ENCODE measurements around the gene FERMT2. TPM values are rescaled to one million over a fixed set of nuclear protein-coding genes. Genes with fewer than 3 reads are reported as not detected.
A peak's percentile ranks its signal among the peaks of the same experiment; 100 is the strongest.
"Not testable (repeated sequence)": the region's sequence is repeated elsewhere in the genome, so short reads cannot be mapped to it uniquely, and the experiment has no call there.

Gene FERMT2
- total RNA-seq, 1 experiment from 2014 or later = 58.0 TPM

GRCh38 chr14:52864893-52865292, 86.0 kb downstream of the FERMT2 start:
- DNase-seq (ENCODE audit: low read depth) = not testable (repeated sequence)

- no peak for DNase-seq (ENCODE audit: low read depth)
Measured at GRCh38 chr14:52863334-52863700, 87.5 kb downstream of the FERMT2 start.

GRCh38 chr14:52862632-52863333, 88.1 kb downstream of the FERMT2 start:
- no peak for DNase-seq (ENCODE audit: low read depth)

GRCh38 chr14:52861403-52861802, 89.4 kb downstream of the FERMT2 start:
- no peak for DNase-seq (ENCODE audit: low read depth)

GRCh38 chr14:52860910-52861309, 89.9 kb downstream of the FERMT2 start:
- DNase-seq (ENCODE audit: low read depth) = no peak

GRCh38 chr14:52860209-52860608, 90.6 kb downstream of the FERMT2 start:
- DNase-seq (ENCODE audit: low read depth) = no peak

- DNase-seq (ENCODE audit: low read depth) = no peak
Measured at GRCh38 chr14:52856139-52856538, 94.7 kb downstream of the FERMT2 start.

GRCh38 chr14:52853522-52853854, 97.4 kb downstream of the FERMT2 start:
- DNase-seq (ENCODE audit: low read depth) = no peak

- no peak for DNase-seq (ENCODE audit: low read depth)
Measured at GRCh38 chr14:52852810-52853521, 97.9 kb downstream of the FERMT2 start.

GRCh38 chr14:52850451-52850909, 100.4 kb downstream of the FERMT2 start:
- no peak for DNase-seq (ENCODE audit: low read depth)

GRCh38 chr14:52848626-52849025, 102.2 kb downstream of the FERMT2 start:
- no peak for DNase-seq (ENCODE audit: low read depth)

- no peak for DNase-seq (ENCODE audit: low read depth)
Measured at GRCh38 chr14:52846591-52846990, 104.3 kb downstream of the FERMT2 start.

GRCh38 chr14:52845081-52845480, 105.8 kb downstream of the FERMT2 start:
- DNase-seq (ENCODE audit: low read depth) = no peak

- DNase-seq (ENCODE audit: low read depth) = no peak
Measured at GRCh38 chr14:52844262-52845060, 106.4 kb downstream of the FERMT2 start.

- peak; percentile 56 for DNase-seq (ENCODE audit: low read depth)
Measured at GRCh38 chr14:52840877-52841276, 110.0 kb downstream of the FERMT2 start.

GRCh38 chr14:52837451-52837850, 113.4 kb downstream of the FERMT2 start:
- DNase-seq (ENCODE audit: low read depth) = no peak

GRCh38 chr14:52836063-52836462, 114.8 kb downstream of the FERMT2 start:
- no peak for DNase-seq (ENCODE audit: low read depth)

- DNase-seq (ENCODE audit: low read depth) = peak; percentile 59
Measured at GRCh38 chr14:52835122-52835903, 115.5 kb downstream of the FERMT2 start.

- peak; percentile 67 for DNase-seq (ENCODE audit: low read depth)
Measured at GRCh38 chr14:52834440-52834842, 116.4 kb downstream of the FERMT2 start.

- no peak for DNase-seq (ENCODE audit: low read depth)
Measured at GRCh38 chr14:52833891-52834290, 117.0 kb downstream of the FERMT2 start.

- no peak for DNase-seq (ENCODE audit: low read depth)
Measured at GRCh38 chr14:52829527-52830185, 121.2 kb downstream of the FERMT2 start.
